ENCODE measurements around the gene BICC1.

BICC1 gene, protein sequence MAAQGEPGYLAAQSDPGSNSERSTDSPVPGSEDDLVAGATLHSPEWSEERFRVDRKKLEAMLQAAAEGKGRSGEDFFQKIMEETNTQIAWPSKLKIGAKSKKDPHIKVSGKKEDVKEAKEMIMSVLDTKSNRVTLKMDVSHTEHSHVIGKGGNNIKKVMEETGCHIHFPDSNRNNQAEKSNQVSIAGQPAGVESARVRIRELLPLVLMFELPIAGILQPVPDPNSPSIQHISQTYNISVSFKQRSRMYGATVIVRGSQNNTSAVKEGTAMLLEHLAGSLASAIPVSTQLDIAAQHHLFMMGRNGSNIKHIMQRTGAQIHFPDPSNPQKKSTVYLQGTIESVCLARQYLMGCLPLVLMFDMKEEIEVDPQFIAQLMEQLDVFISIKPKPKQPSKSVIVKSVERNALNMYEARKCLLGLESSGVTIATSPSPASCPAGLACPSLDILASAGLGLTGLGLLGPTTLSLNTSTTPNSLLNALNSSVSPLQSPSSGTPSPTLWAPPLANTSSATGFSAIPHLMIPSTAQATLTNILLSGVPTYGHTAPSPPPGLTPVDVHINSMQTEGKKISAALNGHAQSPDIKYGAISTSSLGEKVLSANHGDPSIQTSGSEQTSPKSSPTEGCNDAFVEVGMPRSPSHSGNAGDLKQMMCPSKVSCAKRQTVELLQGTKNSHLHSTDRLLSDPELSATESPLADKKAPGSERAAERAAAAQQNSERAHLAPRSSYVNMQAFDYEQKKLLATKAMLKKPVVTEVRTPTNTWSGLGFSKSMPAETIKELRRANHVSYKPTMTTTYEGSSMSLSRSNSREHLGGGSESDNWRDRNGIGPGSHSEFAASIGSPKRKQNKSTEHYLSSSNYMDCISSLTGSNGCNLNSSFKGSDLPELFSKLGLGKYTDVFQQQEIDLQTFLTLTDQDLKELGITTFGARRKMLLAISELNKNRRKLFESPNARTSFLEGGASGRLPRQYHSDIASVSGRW

DNA sequence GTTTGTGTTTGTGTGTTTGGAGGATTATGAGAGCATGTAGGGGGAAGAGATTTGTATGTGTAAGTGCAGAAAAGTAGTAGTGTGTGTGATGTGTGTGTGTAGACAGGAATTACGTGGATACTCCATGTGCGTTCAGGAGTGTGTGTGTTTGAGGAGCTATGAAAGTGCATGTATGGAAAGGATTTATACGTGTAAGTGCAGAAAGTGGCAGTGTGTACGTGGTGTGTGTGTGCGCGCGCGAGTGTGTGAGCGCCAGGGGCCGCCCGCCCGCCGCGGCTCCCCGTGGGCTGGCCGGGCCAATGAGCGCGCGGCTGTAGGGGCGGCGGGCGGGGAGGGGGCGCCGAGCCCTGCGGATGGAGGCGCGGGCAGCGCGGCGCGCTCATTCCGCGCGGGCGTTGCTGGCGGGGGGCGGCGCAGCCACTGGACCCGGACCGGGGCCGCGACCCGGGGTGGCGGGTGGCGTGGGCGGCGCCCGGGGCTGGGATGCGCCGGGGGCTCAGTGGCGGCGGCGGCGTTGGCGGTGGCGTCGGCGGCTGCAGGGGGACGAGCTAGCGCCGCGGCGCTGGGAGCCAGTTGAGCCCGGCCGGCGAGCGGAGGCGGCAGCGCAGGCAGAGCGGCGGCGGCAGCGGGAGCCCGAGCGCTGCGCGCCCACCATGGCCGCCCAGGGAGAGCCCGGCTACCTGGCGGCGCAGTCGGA lies at the start of gene BICC1:
Gene BICC1, plus strand, starts transcription at position 382 of the 697 bp plus-strand sequence. Its CDS starts 272 bp downstream, at position 654.
- peak in 1 of 2 experiments; percentile 31 for DNase-seq

DNA sequence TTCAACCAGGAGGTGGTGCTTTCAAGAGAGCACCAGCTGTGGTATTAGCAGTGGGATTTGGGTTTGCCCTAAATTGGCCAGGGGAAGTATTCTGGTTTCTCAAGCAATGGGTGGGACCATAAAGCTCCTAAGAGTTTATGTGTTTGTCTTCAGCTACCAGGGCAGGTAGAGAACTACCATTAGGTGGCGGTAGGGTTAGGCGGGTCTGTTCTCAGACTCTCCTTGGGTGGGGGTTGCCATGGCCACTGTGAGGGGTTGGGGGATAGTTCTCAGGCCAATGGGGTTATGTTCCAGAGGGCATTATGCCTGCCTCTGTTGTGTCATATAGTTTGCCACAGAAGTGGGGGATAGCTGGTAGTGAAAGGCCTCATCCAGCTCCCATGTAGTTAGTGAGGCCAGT lies 47.7 kb upstream of the BICC1 start:
- no peak for DNase-seq

DNA sequence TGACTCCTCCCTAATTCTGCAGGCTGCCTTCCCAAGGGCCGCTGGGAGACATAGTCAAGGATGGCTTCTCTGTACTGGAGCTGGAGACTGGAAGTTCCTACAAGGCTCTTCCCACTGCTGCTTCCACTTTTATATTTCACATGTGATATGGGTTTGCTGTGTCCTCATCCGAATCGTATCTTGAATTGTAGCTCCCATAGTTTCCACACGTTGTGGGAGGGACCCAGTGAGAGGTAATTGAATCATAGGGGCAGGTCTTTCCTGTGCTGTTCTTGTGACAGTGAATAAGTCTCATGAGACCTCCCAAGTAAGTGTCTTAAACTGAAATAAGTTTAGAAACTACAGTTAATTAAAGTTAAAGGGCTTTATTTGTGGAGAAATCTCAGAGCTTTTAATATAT lies 47.0 kb upstream of the BICC1 start:
- no peak for DNase-seq

DNA sequence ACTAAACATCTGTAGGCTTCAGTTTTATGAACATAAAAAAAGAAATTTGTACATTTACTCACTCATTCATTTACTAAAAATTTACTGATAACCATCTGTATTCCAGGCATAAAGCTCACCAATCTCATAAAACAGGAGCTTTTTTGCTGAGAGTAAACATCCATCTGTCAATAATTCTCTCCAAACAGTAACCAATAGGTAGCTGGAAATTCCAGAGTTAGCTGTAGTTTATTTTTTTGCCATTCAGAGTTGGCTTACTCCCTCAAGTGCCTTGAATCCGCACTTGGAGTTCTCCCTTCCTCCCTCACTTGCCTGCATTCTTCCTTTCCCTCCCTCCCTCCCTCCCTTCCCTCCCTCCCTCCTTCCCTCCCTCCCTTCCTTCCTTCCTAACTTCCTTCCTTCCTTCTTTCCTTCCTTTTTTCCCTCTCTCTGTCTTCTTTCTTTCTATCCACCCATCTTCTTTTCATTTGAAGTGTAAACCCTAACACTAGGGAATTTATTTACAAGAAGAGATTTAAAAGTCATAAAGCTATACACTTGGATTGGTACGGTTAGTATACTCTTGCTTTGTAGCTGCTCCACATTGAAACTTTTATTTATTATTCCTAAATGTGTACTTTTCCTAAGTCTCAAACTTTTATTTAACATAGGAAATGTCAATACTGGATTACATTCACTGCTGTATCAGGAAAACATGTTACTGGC lies 44.6 kb upstream of the BICC1 start:
- no peak for DNase-seq

DNA sequence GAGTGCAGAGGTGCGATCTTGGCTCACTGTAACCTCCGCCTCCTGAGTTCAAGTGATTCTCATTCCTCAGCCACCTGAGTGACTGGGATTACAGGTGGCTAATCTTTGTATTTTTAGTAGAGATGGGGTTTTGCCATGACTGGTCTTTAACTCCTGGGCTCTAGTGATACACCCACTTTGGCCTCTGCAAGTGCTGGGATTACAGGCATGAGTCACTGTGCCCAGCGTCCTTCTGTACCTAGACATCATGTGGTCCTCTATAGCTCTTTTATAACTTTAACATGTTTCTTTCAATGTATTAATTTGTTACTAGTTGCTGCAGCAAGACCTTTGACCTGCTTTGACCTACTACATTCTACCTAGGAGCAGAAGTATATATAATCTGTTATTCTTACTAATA lies 38.7 kb upstream of the BICC1 start:
- DNase-seq: no peak

DNA sequence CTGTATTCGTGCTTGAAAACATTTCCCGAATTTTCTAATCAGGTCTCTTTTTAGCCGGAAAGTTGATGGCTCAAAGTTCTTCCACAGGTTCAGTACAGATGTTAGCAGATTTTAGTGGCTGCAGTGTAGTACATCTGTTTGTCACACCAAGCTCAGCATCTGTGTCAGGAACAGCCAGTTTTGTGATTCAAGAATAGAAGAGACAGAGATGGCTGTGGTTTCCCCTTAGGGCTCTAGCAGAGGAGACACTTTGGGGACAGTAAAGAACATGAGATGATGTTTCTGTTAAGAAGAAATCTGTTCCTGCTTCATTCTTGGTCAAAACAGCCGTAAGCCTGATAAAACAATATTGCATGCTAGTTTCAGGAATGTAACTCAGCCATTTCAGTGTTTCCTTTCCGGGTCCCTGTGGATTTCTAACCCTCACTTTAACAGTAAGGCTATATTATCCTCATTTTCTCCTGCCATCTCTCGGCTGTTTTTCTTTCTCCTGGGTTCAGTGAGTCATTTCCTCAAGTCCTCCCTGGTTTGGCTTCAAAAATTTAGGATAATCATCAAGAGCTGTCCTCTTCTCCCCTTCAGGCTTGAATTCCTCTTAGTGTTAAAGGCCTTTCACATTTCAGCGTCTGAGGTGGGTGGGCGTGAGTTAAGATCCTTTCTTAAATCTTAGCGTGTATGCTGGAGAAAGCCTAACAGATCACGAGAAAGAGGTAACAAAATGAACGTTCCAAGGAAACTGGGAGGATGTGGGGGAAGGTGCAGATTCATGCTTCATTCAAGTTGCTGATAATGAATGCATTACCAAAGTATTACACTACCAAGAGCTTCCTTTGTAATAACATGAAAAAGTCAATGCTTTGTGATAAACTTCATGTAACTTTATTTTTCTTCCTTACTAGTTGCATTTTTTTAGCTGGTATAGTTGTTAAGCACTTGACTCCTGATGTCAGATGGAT lies 37.1 kb upstream of the BICC1 start:
- DNase-seq: peak in 1 of 2 experiments; percentile 28

DNA sequence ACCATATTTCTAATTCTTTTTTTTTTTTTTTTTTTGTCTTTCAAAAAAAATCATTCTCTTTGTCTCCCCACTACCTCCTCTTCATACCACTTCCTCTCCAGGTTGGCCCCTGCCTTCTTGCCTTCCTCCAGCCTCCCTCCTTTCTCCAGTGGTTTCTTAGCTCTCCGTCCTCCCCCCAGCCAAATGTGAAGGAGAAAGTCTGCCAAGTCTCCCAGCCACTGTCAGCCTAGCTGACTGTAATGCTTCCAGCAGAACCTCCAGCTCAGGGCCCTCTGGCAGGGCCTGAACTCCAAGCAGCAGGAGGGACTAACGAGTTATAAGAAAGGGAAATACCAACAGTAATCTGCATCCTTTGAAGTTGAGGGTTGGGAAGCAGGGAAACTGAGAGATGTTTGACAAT lies 35.5 kb upstream of the BICC1 start:
- no peak for DNase-seq

DNA sequence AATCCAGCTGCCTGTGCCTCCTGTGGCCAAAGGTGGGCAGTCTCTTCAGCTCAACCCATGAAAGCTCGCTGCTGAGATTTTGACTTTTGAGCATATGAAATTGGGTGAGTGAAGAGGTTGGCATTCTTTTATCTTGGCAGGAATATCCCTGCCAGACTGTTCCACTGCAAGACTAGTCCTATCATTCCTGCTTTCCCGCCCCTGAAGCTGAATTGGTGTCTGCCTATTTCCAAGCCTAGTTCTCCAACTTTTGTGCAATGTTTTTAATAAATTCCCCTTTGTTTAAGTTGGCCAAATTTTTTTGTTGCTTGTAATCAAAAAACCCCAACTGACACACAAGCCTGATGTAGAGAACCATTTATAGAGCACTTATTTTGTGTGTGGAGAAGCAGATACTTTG lies 34.8 kb upstream of the BICC1 start:
- DNase-seq: no peak

DNA sequence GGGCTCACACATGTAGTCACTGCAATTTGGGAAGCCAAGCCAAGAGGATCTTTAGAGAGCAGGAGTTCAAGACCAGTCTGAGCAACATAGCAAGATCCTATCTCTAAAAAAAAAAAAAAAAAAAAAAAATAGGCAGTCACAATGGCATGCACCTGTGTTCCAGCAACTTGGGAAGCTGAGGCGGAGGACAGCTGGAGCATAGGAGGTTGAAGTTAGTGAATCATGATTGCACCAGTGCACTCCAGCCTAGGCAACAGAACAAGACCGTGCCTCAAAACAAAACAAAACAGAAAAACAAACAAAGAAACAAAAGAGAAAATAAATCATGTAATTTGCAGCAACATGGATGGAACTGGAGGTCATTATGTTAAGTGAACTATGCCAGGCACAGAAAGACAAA lies 33.6 kb upstream of the BICC1 start:
- DNase-seq: no peak

DNA sequence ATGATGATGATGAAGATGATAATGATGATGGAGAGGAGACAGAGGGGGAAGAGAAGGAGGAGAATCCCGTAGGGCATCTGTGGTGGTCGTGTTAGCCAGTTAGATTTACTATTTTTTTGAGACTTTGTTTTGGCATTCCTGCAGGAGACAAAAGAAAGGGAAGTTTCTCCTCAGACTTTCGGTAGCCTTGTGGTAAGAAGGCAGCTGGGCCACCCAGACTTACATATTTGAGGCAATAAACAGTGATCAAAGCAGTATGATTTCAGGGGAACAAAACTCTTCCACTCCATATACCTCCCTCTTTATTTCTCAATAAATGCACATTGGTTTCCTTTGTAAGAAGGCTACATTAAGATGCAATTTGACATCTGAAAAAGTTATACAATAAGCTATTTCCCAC lies 32.4 kb upstream of the BICC1 start:
- no peak for DNase-seq

DNA sequence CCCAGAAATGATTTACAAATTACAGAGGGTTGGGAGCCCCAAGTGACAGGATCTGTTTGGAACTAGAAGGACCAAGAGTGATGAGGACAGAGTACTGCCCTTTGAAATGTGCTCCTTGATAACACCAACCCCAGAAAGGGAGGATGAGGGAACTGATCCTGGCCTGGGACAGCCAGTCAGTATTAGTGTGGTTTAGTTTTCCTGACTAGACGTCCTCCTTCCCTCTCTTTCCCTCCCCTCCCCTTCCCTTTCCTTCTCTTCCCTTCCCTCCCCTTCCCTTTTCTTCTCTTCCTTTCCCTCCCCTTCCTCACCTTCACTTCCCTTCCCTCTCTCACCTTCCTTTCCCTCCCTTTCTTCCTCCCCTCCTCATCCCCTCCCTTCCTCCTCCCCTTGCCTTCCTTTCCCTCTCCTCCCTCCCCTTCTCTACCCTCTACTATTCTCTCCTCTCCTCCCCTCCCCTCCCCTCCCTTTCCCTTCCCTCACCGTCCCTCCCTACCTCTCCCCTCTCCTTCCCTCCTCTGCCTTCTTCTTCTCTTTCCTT lies 31.0 kb upstream of the BICC1 start:
- no peak for DNase-seq

DNA sequence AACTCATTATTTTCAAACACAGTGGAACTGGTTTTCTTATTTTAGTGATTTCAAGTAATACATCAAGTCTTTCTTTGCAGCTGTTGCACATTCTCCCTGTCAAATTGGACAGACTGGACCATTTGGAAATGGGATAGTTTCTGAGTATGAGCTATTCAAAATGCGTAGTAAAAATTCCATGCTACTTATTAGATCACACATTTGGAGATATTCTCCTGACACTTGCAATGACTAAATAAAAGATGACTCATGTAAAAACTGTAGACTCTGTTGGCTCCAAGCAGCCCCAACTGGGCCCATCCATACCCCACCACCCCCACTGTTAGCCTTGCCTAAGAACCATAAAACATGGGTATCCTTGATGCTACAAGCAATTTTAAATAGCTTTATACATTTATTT lies 25.9 kb upstream of the BICC1 start:
- DNase-seq: no peak

DNA sequence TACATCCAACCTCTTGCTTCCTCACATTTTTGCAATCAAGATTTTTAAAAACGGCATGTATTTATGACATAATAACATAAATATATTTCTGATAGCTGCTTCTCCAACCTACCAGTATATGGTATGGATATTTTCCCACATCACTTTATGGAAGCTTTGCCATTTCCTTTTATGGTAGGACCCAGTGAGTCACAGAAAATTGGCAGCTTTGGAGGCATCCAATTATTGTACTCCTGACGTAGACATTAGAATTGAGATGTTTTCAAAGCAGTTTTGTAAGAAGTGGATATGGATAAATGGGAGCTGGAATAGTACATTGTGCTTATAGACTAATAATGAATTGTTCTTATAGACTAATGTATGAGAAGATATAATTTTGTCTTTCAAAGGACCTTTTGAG lies 23.8 kb upstream of the BICC1 start:
- no peak for DNase-seq

DNA sequence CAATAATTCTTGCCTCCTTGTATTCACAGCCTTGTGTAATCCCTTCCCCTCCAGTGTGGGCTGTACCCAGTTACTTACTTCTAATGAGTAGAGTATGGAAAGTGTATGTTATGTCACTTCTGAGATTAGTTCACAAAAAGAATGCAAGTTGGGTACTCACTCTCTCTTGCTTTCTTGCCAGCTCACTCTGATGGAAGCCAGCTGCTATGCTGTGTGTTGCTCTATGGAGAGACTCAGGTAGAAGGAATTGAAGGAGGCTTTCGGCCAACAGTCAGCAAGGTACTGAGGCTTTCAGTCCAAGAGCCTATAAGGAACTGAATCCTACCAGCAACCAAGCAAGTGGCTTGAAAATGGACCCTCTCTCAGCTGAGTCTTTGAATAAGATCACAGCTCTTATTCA lies 9.7 kb upstream of the BICC1 start:
- DNase-seq: no peak

DNA sequence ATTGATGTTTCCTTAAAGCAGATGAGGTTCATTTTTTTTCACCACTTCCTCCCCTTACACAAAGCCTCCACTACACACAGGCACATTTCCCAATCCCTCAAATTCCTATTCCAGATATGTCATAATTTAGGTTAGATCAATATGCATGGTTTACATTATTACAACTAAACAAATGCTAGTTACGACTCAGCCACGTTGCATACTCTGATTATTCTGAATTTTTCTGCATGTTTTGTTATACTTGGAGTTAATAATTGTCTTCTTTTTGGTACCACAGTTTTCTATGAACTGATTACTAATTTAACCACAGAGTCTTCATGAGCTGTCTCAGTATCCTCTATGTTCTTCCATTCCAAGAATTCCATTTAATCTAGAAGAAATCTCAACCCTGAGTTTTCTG lies 4.4 kb upstream of the BICC1 start:
- DNase-seq: no peak

DNA sequence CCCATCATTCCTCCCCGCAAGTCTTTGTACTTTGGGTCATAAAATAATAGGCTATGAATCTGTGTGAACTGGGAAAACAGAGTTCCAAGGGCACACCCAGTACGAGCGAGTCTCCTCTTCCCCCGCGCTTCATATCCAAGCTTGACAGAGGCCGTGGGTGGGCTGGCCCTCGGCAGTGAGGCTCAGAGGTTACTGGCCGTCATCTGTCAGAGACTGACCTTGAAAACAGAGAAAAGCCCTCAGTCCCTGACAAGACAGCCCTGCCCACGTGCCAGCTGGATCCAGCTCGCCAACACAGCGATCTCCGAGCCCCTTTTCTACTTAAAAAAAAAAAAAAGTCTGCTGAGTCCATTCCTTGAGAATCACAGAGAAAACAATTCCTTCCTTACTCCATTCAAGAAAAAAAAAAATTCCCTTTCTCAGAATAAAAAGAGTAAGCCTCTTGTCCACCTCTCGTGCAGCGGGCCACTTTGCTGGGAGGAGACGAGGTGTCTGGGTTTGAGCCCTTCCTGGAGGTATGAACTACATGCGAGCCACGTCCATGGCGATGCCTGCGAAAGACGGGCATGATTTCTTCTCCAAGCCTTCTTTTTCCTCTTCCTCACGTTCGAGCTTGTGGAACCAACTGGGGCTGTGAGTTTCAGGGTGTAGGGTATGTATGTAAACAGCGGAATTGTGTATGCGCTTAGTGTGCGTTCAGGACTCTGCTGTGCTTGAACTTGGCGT lies 744 bp upstream of the BICC1 start:
- no peak for DNase-seq

DNA sequence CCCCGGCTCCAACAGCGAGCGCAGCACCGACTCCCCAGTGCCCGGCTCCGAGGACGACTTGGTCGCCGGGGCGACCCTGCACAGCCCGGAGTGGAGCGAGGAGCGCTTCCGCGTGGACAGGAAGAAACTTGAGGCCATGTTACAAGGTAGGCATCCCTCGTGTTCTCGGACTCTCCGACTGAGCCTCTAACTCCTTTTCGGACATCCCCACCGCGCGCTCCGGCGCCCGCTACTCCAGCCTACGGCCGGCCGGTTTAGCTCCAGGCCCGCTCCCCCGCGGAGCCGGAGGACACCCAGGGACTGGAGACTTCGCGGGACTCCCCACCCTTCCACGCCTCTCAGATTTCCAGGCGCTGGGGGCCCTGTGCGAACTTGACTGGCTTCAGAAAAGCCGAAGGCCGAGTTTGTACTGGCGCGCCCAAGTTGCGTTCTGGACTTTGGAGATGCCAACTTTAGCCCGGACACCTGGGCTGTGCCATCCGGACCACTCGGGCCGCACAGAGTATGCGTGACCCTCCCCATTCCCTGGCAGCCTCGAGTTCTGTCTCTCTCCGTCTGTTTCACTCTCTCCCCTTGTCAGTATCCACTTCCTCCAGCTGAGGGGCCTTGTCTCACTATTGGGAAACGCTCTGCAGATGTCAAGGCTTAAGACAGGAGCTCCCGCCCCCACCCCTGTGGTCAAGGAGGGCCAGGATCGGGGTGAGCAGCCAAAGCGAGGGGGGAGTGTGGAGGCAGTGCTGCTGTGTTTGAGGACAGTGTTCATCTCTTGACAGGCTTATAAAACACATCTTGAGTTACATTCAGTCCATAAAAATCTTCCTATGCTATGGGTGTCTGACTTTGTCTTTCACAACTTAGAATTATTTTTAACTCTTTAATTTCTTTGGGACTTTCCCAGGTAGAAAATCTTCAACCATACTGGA lies 777 bp downstream of the BICC1 start:
- peak in 1 of 2 experiments; percentile 11 for DNase-seq

DNA sequence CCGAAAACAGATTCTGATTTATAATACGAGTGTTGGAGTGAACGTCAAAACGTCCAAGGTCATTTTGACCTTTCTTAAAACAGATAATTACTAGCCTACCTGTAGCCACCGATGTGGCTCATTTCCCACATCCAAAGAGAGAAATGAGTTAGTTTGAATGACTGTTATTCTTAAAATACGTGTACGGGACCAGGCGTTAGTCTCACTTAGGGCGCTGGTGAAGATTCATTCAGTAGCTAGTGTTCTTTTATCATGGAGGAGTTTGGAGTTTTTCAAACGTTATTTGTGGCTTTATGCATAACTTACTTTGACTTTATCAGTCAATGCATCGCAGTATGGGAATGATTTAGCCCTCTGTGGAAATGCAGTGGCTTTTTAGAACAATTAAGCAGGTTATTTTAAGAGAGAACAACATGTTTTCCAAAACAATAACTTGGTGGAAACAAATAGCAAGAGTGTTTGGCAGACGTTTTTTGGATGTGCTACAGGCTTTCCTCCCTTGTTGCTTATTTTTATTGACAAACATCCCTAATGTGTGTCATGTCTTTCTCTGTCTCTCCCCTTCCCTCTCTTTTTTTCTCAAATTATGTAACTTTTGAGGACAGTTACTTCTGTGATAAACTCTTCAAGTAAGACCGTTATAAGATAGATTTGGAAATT lies 1.6 kb downstream of the BICC1 start:
- no peak for DNase-seq
